Activated CD8-positive, alpha-beta T cell treated with anti-CD3 and anti-CD28 coated beads, Interleukin-2, amount 10 ng/mL, durations not matched to agents 7 days and 5 days (primary cell): ENCODE results near the gene ESYT2. TPM values are rescaled to one million over a fixed set of nuclear protein-coding genes. Genes with fewer than 3 reads are reported as not detected.

Source experiments
- ATAC-seq: fragments of 150-1000 bp; cut with Tn5 transposase; one replicate; pipeline ENCODE4 v1.10.0; 2021; ENCODE audit warnings: moderate library complexity
- CTCF ChIA-PET: fragments of 350-600 bp; sonication (Branson Sonifier 250); formaldehyde crosslinking; loops from one replicate; lab custom pipeline; 2021; ENCODE audit warnings: antibody characterized with exemption; lab: Charles Lee
- POLR2A ChIA-PET: fragments of 350-600 bp; sonication (Branson Sonifier 250); formaldehyde crosslinking; loops from one replicate; lab custom pipeline; 2021; ENCODE audit warnings: antibody characterized with exemption; lab: Charles Lee
- DNase-seq: peaks from one replicate; pipeline ENCODE4 v3.0.0-alpha.2; 2020
- H3K27ac Mint-ChIP-seq: one replicate; pipeline ENCODE4 v1.8.0; 2021; ENCODE audit warnings: mild to moderate bottlenecking, mixed read lengths
- H3K27me3 Mint-ChIP-seq: one replicate; pipeline ENCODE4 v1.8.0; 2021; ENCODE audit warnings: low read depth, mixed read lengths
- H3K36me3 Mint-ChIP-seq: one replicate; pipeline ENCODE4 v1.8.0; 2021; ENCODE audit warnings: low read depth, mixed read lengths
- H3K4me1 Mint-ChIP-seq: one replicate; pipeline ENCODE4 v1.8.0; 2021; ENCODE audit warnings: low read depth, mixed read lengths
- H3K4me3 Mint-ChIP-seq: one replicate; pipeline ENCODE4 v1.8.0; 2021; ENCODE audit warnings: mild to moderate bottlenecking, mixed read lengths
- H3K9me3 Mint-ChIP-seq: one replicate; pipeline ENCODE4 v1.8.0; 2022; ENCODE audit warnings: mixed read lengths; ENCODE audit not compliant: insufficient read depth
- total RNA-seq, 2 experiments: library from RNA; stranded (reverse); gene quantifications; one replicate each; pipeline ENCODE4 v1.2.3, GENCODE V29; 2021

Gene ESYT2
- total RNA-seq, 2 experiments from 2014 or later = 85.0 to 85.9 TPM

- H3K4me3 Mint-ChIP-seq = no peak overlapping the region
- DNase-seq = no peak
- no peak overlapping the region for H3K27ac Mint-ChIP-seq
- peaks cover 22% of the 10 kb centered on the region for H3K4me1 Mint-ChIP-seq
- peaks cover 74% of the 10 kb centered on the region for H3K36me3 Mint-ChIP-seq
- CTCF ChIA-PET = interaction anchor here (1.3 kb wide), 1 partner anchor 13 kb away, joined by 3 read pairs; no protein-coding TSS in a partner anchor
- POLR2A ChIA-PET = no interaction called here
- no peaks in the 10 kb centered on the region for H3K9me3 Mint-ChIP-seq
- ATAC-seq = no peak
- H3K27me3 Mint-ChIP-seq = no peaks in the 10 kb centered on the region
Measured at GRCh38 chr7:158683541-158683940, 145.8 kb downstream of the ESYT2 start.

- Mint-ChIP-seq H3K36me3 (peaks cover 69% of the 10 kb centered on the region), H3K27ac (no peak overlapping the region), H3K27me3 (no peaks in the 10 kb centered on the region), H3K9me3 (no peaks in the 10 kb centered on the region), H3K4me1 (peaks cover 26% of the 10 kb centered on the region), H3K4me3 (no peak overlapping the region)
- CTCF ChIA-PET = interaction anchor here (1.3 kb wide), 1 partner anchor 14 kb away, joined by 3 read pairs; no protein-coding TSS in a partner anchor
- DNase-seq (no peak), ATAC-seq (no peak)
- POLR2A ChIA-PET = no interaction called here
Measured at GRCh38 chr7:158682456-158682855, 146.9 kb downstream of the ESYT2 start.

Other genes starting within 250 kb of the ESYT2 start
- gene PTPRN2, start 241.7 kb downstream of the ESYT2 start, total RNA-seq = 1 to 10 TPM; 7.0 to 7.2 TPM
- gene NCAPG2, start 124.7 kb downstream of the ESYT2 start, total RNA-seq = 100 to 1,000 TPM; 154 TPM
- 10 to 100 TPM; 17.4 to 18.9 TPM for gene DYNC2I1, start 27.0 kb upstream of the ESYT2 start, total RNA-seq